HG02870 (cell line): ENCODE measurements around the gene PCP4L1.
"Not testable (repeated sequence)": the region's sequence is repeated elsewhere in the genome, so short reads cannot be mapped to it uniquely, and the experiment has no call there.

ENCODE experiments used
- ATAC-seq: cut with Tn5 transposase; IDR thresholded peaks from one replicate; pipeline ENCODE4 v1.9.1; 2021; ENCODE audit warnings: mild to moderate bottlenecking, moderate library complexity; ENCODE audit not compliant: unreplicated experiment

The PCP4L1 gene

GRCh38 chr1:161313554-161314200 is 55.1 kb downstream of the PCP4L1 start:
- ATAC-seq, result no peak

- peak; percentile 95 for ATAC-seq
These were observed 55.8 kb downstream of the PCP4L1 start, which contains the start of gene SDHC for GRCh38 chr1:161314201-161314981. TSS of gene SDHC (plus strand) at chr1:161314381. CDS start at chr1:161314406, 25 bp downstream.

GRCh38 chr1:161315841-161316674 is 57.5 kb downstream of the PCP4L1 start:
- not testable (repeated sequence) for ATAC-seq

- ATAC-seq, result no peak
These were observed 65.5 kb downstream of the PCP4L1 start for GRCh38 chr1:161324020-161324419.

- no peak for ATAC-seq
These were observed 71.8 kb downstream of the PCP4L1 start for GRCh38 chr1:161330346-161330745.

GRCh38 chr1:161333166-161333565 is 74.6 kb downstream of the PCP4L1 start:
- no peak for ATAC-seq
